ENCODE results near the gene XPO1.
"Not testable (repeated sequence)": the region's sequence is repeated elsewhere in the genome, so short reads cannot be mapped to it uniquely, and the experiment has no call there.

The XPO1 gene

GRCh38 chr2:61468231-61468630, 69.9 kb downstream of the XPO1 start:
- 90 to 94% methylated on average over 5 to 10 of the region's 10 CpGs for WGBS, 2 experiments (ENCODE audit: insufficient coverage in 2 of 2)

GRCh38 chr2:61465045-61465444, 73.1 kb downstream of the XPO1 start:
- WGBS, 2 experiments (ENCODE audit: insufficient coverage in 2 of 2): 90 to 96% methylated on average over 3 of the region's 3 CpGs
- Histone ChIP-seq H3K9me3 (ENCODE audit: control insufficient read depth, low read length) (no peaks in the 10 kb centered on the region), H3K4me3 (ENCODE audit: extremely low read depth, insufficient read depth, low read length, poor library complexity, severe bottlenecking) (no peak overlapping the region), H3K36me3 (ENCODE audit: control insufficient read depth, insufficient read depth, low read length) (peaks cover 18% of the 10 kb centered on the region), H3K4me1 (ENCODE audit: control insufficient read depth, insufficient read depth, low read length, poor library complexity, severe bottlenecking) (peaks cover 14% of the 10 kb centered on the region), H3K27ac (ENCODE audit: low read depth, low read length, severe bottlenecking) (no peak overlapping the region)

More at GRCh38 chr2:61468231-61468630, 69.9 kb downstream of the XPO1 start:
- not testable (repeated sequence) for H3K4me3 ChIP-seq (ENCODE audit: extremely low read depth, insufficient read depth, low read length, poor library complexity, severe bottlenecking); H3K9me3 ChIP-seq (ENCODE audit: control insufficient read depth, low read length); H3K27ac ChIP-seq (ENCODE audit: low read depth, low read length, severe bottlenecking)
- Histone ChIP-seq H3K4me1 (ENCODE audit: control insufficient read depth, insufficient read depth, low read length, poor library complexity, severe bottlenecking) (peaks cover 14% of the 10 kb centered on the region), H3K36me3 (ENCODE audit: control insufficient read depth, insufficient read depth, low read length) (peaks cover 15% of the 10 kb centered on the region)

GRCh38 chr2:61463769-61464475, 74.2 kb downstream of the XPO1 start:
- 84 to 95% methylated on average over 5 of the region's 7 CpGs for WGBS, 2 experiments (ENCODE audit: insufficient coverage in 2 of 2)

GRCh38 chr2:61461404-61461803, 76.8 kb downstream of the XPO1 start:
- WGBS, 2 experiments (ENCODE audit: insufficient coverage in 2 of 2): no CpG with 5 or more reads among the region's 2 CpGs
- Histone ChIP-seq H3K9me3 (ENCODE audit: control insufficient read depth, low read length) (no peaks in the 10 kb centered on the region), H3K4me1 (ENCODE audit: control insufficient read depth, insufficient read depth, low read length, poor library complexity, severe bottlenecking) (peaks cover 13% of the 10 kb centered on the region), H3K4me3 (ENCODE audit: extremely low read depth, insufficient read depth, low read length, poor library complexity, severe bottlenecking) (no peak overlapping the region), H3K27ac (ENCODE audit: low read depth, low read length, severe bottlenecking) (no peak overlapping the region), H3K36me3 (ENCODE audit: control insufficient read depth, insufficient read depth, low read length) (peaks cover 3% of the 10 kb centered on the region)

More at GRCh38 chr2:61463769-61464475, 74.2 kb downstream of the XPO1 start:
- Histone ChIP-seq H3K4me3 (ENCODE audit: extremely low read depth, insufficient read depth, low read length, poor library complexity, severe bottlenecking) (no peak overlapping the region), H3K36me3 (ENCODE audit: control insufficient read depth, insufficient read depth, low read length) (peaks cover 18% of the 10 kb centered on the region), H3K9me3 (ENCODE audit: control insufficient read depth, low read length) (no peaks in the 10 kb centered on the region), H3K27ac (ENCODE audit: low read depth, low read length, severe bottlenecking) (no peak overlapping the region), H3K4me1 (ENCODE audit: control insufficient read depth, insufficient read depth, low read length, poor library complexity, severe bottlenecking) (peaks cover 18% of the 10 kb centered on the region)

- H3K4me1 ChIP-seq (ENCODE audit: control insufficient read depth, insufficient read depth, low read length, poor library complexity, severe bottlenecking): peaks cover 8% of the 10 kb centered on the region
- H3K9me3 ChIP-seq (ENCODE audit: control insufficient read depth, low read length): no peaks in the 10 kb centered on the region
- 95 to 100% methylated on average over 3 of the region's 4 CpGs for WGBS, 2 experiments (ENCODE audit: insufficient coverage in 2 of 2)
- no peak overlapping the region for H3K4me3 ChIP-seq (ENCODE audit: extremely low read depth, insufficient read depth, low read length, poor library complexity, severe bottlenecking)
- H3K36me3 ChIP-seq (ENCODE audit: control insufficient read depth, insufficient read depth, low read length): peaks cover 7% of the 10 kb centered on the region
- peak overlapping the region; percentile 69 for H3K27ac ChIP-seq (ENCODE audit: low read depth, low read length, severe bottlenecking)
These were observed 78.0 kb downstream of the XPO1 start for GRCh38 chr2:61460163-61460562.

GRCh38 chr2:61456746-61457420, 81.3 kb downstream of the XPO1 start:
- Histone ChIP-seq H3K36me3 (ENCODE audit: control insufficient read depth, insufficient read depth, low read length) (peaks cover 14% of the 10 kb centered on the region), H3K27ac (ENCODE audit: low read depth, low read length, severe bottlenecking) (no peak overlapping the region), H3K4me3 (ENCODE audit: extremely low read depth, insufficient read depth, low read length, poor library complexity, severe bottlenecking) (no peak overlapping the region), H3K4me1 (ENCODE audit: control insufficient read depth, insufficient read depth, low read length, poor library complexity, severe bottlenecking) (peaks cover 5% of the 10 kb centered on the region), H3K9me3 (ENCODE audit: control insufficient read depth, low read length) (peaks cover 2% of the 10 kb centered on the region)
- WGBS, 2 experiments (ENCODE audit: insufficient coverage in 2 of 2): 93 to 95% methylated on average over 4 to 6 of the region's 6 CpGs

GRCh38 chr2:61456070-61456745, 81.9 kb downstream of the XPO1 start:
- H3K4me3 ChIP-seq (ENCODE audit: extremely low read depth, insufficient read depth, low read length, poor library complexity, severe bottlenecking): no peak overlapping the region
- peaks cover 18% of the 10 kb centered on the region for H3K36me3 ChIP-seq (ENCODE audit: control insufficient read depth, insufficient read depth, low read length)
- WGBS, 2 experiments (ENCODE audit: insufficient coverage in 2 of 2): 96 to 100% methylated on average over 3 to 4 of the region's 5 CpGs
- peaks cover 5% of the 10 kb centered on the region for H3K4me1 ChIP-seq (ENCODE audit: control insufficient read depth, insufficient read depth, low read length, poor library complexity, severe bottlenecking)
- H3K9me3 ChIP-seq (ENCODE audit: control insufficient read depth, low read length): peaks cover 2% of the 10 kb centered on the region
- H3K27ac ChIP-seq (ENCODE audit: low read depth, low read length, severe bottlenecking): no peak overlapping the region

GRCh38 chr2:61454972-61455371, 83.2 kb downstream of the XPO1 start:
- H3K27ac ChIP-seq (ENCODE audit: low read depth, low read length, severe bottlenecking); H3K9me3 ChIP-seq (ENCODE audit: control insufficient read depth, low read length); H3K4me1 ChIP-seq (ENCODE audit: control insufficient read depth, insufficient read depth, low read length, poor library complexity, severe bottlenecking); H3K4me3 ChIP-seq (ENCODE audit: extremely low read depth, insufficient read depth, low read length, poor library complexity, severe bottlenecking): not testable (repeated sequence)
- WGBS, 2 experiments (ENCODE audit: insufficient coverage in 2 of 2): 95 to 100% methylated on average over 6 to 8 of the region's 8 CpGs
- H3K36me3 ChIP-seq (ENCODE audit: control insufficient read depth, insufficient read depth, low read length): peaks cover 16% of the 10 kb centered on the region

GRCh38 chr2:61454383-61454782, 83.8 kb downstream of the XPO1 start:
- WGBS, 2 experiments (ENCODE audit: insufficient coverage in 2 of 2): 100% methylated on average over 2 of the region's 5 CpGs; no CpG with 5 or more reads in 1 of the 2 experiments

GRCh38 chr2:61452392-61452791, 85.8 kb downstream of the XPO1 start:
- peaks cover 24% of the 10 kb centered on the region for H3K36me3 ChIP-seq (ENCODE audit: control insufficient read depth, insufficient read depth, low read length)
- 100% methylated on average over 5 of the region's 8 CpGs for WGBS, 2 experiments (ENCODE audit: insufficient coverage in 2 of 2)
- H3K27ac ChIP-seq (ENCODE audit: low read depth, low read length, severe bottlenecking): no peak overlapping the region
- H3K4me1 ChIP-seq (ENCODE audit: control insufficient read depth, insufficient read depth, low read length, poor library complexity, severe bottlenecking): no peaks in the 10 kb centered on the region
- H3K4me3 ChIP-seq (ENCODE audit: extremely low read depth, insufficient read depth, low read length, poor library complexity, severe bottlenecking): no peak overlapping the region
- H3K9me3 ChIP-seq (ENCODE audit: control insufficient read depth, low read length): peaks cover 2% of the 10 kb centered on the region

More at GRCh38 chr2:61454383-61454782, 83.8 kb downstream of the XPO1 start:
- Histone ChIP-seq H3K4me3 (ENCODE audit: extremely low read depth, insufficient read depth, low read length, poor library complexity, severe bottlenecking) (no peak overlapping the region), H3K4me1 (ENCODE audit: control insufficient read depth, insufficient read depth, low read length, poor library complexity, severe bottlenecking) (no peaks in the 10 kb centered on the region), H3K36me3 (ENCODE audit: control insufficient read depth, insufficient read depth, low read length) (peaks cover 16% of the 10 kb centered on the region), H3K27ac (ENCODE audit: low read depth, low read length, severe bottlenecking) (no peak overlapping the region), H3K9me3 (ENCODE audit: control insufficient read depth, low read length) (peaks cover 2% of the 10 kb centered on the region)

All from mesodermal cell (in vitro differentiated cells).